ENCODE results near the gene TERB1. TPM values are rescaled to one million over a fixed set of nuclear protein-coding genes. Genes with fewer than 3 reads are reported as not detected.

TERB1 gene
- total RNA-seq, 4 donors from 2014 or later, result 0.27 to 2.1 TPM; not detected in 2

- Histone ChIP-seq H3K9me3 (no peaks in the 10 kb centered on the region), H3K27me3 (no peaks in the 10 kb centered on the region), H3K4me1 (peaks cover 38 to 65% of the 10 kb centered on the region in 2 donors), H3K36me3 (no peaks in the 10 kb centered on the region), H3K4me3 (replicated peaks in 1 of 3) (peak overlapping the region in 1 of 3 donors; percentile 0), H3K27ac (peak overlapping the region; percentile 94 to 99 (median 96))
- TF ChIP-seq CTCF (IDR thresholded peaks at IDR 0.05), result peak in 1 of 6 experiments; percentile 4
- TF ChIP-seq POLR2A (IDR thresholded peaks at IDR 0.05), result peak in 1 of 2 donors; percentile 47
- DNase-seq, result peak; percentile 91 to 96
- intact Hi-C loops (cut with DNase I), result no loop called here
- 46 to 49% methylated on average over 10 to 11 of the region's 11 CpGs for WGBS, 2 donors
Measured at GRCh38 chr16:66705790-66706505, 95.4 kb downstream of the TERB1 start.

Other genes with a start within 250 kb of the TERB1 start
- 10 to 100 TPM; 22.1 to 79.4 (median 49.9) TPM for gene CKLF, start 249.0 kb downstream of the TERB1 start, total RNA-seq
- 1 to 10 TPM in 1 of 4 donors, not detected in 3; 3.8 TPM for gene CMTM1, start 235.1 kb downstream of the TERB1 start, total RNA-seq
- 1 to 10 TPM in 1 of 4 donors, under 1 TPM in 1, not detected in 2; 0.67 to 1.1 TPM for gene CMTM2, start 222.1 kb downstream of the TERB1 start, total RNA-seq
- 10 to 100 TPM in 3 of 4 donors, 1 to 10 TPM in 1; 5.9 to 32.0 (median 21.3) TPM for gene CMTM3, start 196.9 kb downstream of the TERB1 start, total RNA-seq
- gene CMTM4, start 104.8 kb downstream of the TERB1 start, total RNA-seq, result 100 to 1,000 TPM; 170 to 246 (median 201) TPM
- 100 to 1,000 TPM; 162 to 332 (median 195) TPM for gene DYNC1LI2, start 50.0 kb downstream of the TERB1 start, total RNA-seq
- gene NAE1, start 29.4 kb upstream of the TERB1 start, total RNA-seq, result 10 to 100 TPM; 51.0 to 75.0 (median 61.2) TPM
- gene CA7, start 42.8 kb upstream of the TERB1 start, total RNA-seq, result under 1 TPM in 1 of 4 donors, not detected in 3; 0.46 TPM
- 10 to 100 TPM; 10.7 to 34.5 (median 26.9) TPM for gene PDP2, start 78.9 kb upstream of the TERB1 start, total RNA-seq
- gene CDH16, start 117.3 kb upstream of the TERB1 start, total RNA-seq, result 100 to 1,000 TPM in 3 of 4 donors, 10 to 100 TPM in 1; 43.1 to 166 (median 134) TPM
- gene RRAD, start 124.0 kb upstream of the TERB1 start, total RNA-seq, result 10 to 100 TPM in 3 of 4 donors, 1 to 10 TPM in 1; 6.1 to 15.6 (median 10.9) TPM
- 100 to 1,000 TPM in 1 of 4 donors, 10 to 100 TPM in 3; 29.4 to 113 (median 48.3) TPM for gene CIAO2B, start 132.8 kb upstream of the TERB1 start, total RNA-seq
- 10 to 100 TPM; 49.7 to 69.4 (median 53.6) TPM for gene CES2, start 133.9 kb upstream of the TERB1 start, total RNA-seq
- 1 to 10 TPM in 1 of 4 donors, under 1 TPM in 2, not detected in 1; 0.13 to 1.3 (median 0.22) TPM for gene CES3, start 159.7 kb upstream of the TERB1 start, total RNA-seq
- gene CES4A, start 187.0 kb upstream of the TERB1 start, total RNA-seq, result 10 to 100 TPM; 10.9 to 15.7 (median 12.8) TPM
- gene CBFB, start 227.6 kb upstream of the TERB1 start, total RNA-seq, result 10 to 100 TPM; 31.0 to 60.0 (median 41.5) TPM

Measured in thyroid gland (tissue), 4 donors.